AG20443 (cell line): ENCODE results near the gene AMN.

Experiments
- DNase-seq: peaks from one replicate; pipeline ENCODE4 v3.0.0; 2012; ENCODE audit warnings: low spot score, mixed read lengths

The AMN gene

GRCh38 chr14:102966681-102967505, 44.4 kb downstream of the AMN start:
- no peak for DNase-seq

GRCh38 chr14:102967506-102967795, 45.0 kb downstream of the AMN start:
- DNase-seq, result no peak

DNA sequence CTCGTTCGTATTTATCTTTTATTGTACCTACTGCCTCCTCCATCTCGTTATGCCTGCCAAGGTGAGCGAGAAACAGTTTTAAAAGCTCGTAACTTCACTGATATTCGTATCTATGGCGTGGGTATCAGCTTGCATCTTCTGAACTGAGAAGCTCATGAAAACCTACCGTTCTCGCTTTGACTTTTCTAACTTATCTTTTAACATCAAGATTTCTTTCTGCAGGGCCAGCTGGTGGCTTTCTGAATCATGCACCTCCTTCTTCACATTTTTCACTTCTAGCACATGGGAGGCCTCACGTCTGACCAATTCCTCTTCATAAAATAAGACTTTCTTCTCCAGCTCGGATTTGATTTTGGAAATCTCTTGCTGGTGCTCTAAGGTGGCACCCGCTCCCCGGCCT, 45.8 kb downstream of the AMN start:
- DNase-seq, result no peak

GRCh38 chr14:102969060-102969791, 46.8 kb downstream of the AMN start:
- no peak for DNase-seq

DNA sequence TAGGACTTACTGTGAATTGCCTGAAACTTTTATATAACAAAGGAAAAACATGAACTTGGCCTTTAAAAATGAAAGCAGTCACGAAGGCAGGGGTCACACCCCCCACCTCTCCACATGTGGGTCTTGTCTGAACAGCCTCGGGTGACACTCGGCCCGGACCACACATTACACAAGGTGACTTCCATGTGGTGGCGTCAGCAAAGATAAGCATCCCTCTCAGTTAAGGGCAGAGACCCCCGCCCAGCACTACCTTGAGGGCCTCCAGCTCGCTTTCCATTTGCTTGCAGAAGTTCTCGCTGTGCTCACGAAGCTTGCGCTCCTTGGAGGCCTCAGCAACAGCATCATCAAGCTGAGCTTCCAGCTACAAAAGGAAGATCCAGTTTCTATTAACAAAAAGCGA, 47.4 kb downstream of the AMN start:
- DNase-seq, result no peak

- no peak for DNase-seq
Measured at GRCh38 chr14:102970496-102970895, 48.0 kb downstream of the AMN start.

GRCh38 chr14:102971314-102971713, 48.9 kb downstream of the AMN start:
- no peak for DNase-seq

- DNase-seq, result no peak
Measured at GRCh38 chr14:102971836-102972606, 49.6 kb downstream of the AMN start.

DNA sequence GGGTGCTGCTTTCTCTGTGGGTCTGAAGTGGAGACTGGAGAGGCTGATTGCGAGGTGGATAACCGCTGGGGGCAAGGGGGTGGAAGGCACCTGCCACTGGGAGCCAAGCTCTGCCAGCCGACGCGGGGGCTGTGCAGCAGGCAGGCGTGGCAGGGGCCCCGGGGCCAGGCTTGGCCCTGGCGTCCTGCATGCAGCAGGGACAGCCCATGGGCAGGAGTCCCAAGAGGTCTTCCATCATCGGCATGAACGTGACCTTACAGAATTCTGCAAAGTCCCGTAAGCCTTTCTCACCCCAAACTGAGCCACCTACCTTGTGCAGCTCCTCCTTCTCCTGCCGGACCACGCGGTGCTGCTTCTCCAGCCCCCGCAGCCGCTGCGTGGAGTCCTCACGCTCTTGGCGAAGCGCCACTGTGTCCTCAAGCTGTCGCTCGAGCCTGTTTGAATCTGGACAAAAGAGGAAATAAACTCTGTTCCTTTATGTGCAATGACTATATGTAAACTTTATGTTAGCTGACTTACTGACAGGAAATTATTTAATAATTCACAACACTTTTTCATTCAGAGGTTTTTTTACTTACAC, 51.3 kb downstream of the AMN start:
- DNase-seq, result no peak

GRCh38 chr14:102975662-102976061, 53.2 kb downstream of the AMN start:
- DNase-seq, result no peak

- DNase-seq, result no peak
Measured at GRCh38 chr14:102977475-102977874, 55.0 kb downstream of the AMN start.

DNA sequence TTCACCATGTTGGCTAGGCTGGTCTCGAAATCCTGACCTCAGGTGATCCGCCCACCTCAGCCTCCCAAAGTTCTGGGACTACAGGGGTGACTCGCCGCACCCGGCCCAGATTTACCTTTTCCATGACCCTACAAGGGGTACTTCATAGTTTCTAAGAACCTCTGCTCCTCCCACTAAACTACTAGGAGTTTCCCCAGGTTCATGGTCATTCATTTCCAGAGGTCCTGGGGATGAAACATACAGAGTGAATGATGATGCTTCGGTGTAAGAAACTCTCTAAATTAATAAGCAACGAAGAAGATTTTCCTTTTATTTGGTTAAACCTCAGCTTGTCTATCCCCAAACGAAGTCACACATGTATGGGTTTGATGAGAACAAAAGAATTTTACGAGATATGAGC, 56.9 kb downstream of the AMN start:
- DNase-seq, result no peak

- DNase-seq, result no peak
Measured at GRCh38 chr14:102980409-102980810, 57.9 kb downstream of the AMN start.
